A204.1 (cell line): ENCODE data around the gene SH3RF3.

Experiments used
- FAIRE-seq: peaks from 2 replicates; lab custom pipeline; 2012; peaks lifted over from hg19 to GRCh38; lab: Jason Lieb, UNC

The SH3RF3 gene

DNA sequence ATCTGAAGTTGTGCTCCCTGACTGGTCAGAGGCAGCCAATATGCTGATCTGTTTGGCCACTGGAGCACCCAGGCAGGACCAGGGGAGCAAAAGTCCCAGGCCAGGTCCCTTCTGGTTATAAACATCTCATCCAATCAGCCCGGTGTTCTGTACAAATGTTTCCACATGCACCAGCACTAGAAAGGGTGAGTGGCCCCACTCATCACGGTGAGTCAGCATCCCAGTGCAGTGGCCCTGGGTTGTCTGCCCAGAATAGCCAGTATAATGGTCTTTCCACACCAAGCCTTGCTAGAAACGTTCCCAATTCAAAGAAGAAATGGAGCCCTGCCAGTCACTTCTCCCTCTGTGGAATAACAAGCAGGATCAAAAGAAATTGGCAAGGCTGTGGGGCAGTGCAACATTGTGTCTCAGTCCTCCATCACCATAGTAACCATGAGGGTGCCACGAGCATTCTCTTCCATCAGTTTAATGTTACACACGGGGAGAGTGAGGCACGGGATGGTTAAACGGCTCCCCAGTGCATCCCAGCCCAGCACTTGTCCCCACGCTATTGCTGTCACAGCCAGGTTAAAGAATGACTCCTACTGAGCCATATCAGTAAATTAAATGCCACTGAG, 309.9 kb downstream of the SH3RF3 start:
- no peak for FAIRE-seq

DNA sequence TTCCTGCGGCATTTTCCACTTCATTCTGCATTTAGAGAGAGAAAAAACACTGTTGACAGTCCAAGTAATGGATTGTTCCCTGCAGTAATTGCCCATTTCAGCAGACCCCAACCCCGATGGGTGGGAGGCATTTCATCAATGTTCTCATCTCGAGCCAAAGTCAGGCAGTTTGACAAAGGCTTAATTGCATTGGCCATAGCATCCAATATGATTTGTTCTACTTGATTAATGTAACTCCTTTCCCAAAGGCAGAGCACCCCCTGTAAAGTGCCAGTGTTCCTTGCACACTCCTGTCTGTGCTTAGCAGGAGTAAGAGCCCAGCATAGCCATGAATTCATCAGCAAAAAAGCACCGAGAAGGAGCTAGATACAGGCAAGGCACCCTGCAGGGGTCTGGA, 310.4 kb downstream of the SH3RF3 start:
- FAIRE-seq: no peak

DNA sequence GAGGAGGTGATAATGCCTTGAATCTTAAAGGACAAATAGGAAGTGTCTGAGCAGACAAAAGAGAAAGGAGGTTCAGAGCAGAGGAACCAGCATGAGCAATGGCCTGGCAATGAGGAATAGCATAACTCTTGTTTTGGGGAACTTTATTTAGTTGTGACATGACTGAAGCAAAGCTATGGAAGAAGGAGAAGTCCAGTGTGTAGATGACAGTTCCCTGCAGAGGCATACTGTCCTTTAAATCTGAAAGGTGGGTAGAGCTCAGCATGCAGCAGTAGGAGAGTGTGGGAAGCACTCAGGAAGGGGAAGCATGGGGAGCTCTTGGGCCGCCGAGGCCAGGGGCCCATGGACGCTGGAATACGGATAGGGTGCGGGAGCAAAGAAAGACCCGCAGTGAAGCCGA, 311.0 kb downstream of the SH3RF3 start:
- no peak for FAIRE-seq

DNA sequence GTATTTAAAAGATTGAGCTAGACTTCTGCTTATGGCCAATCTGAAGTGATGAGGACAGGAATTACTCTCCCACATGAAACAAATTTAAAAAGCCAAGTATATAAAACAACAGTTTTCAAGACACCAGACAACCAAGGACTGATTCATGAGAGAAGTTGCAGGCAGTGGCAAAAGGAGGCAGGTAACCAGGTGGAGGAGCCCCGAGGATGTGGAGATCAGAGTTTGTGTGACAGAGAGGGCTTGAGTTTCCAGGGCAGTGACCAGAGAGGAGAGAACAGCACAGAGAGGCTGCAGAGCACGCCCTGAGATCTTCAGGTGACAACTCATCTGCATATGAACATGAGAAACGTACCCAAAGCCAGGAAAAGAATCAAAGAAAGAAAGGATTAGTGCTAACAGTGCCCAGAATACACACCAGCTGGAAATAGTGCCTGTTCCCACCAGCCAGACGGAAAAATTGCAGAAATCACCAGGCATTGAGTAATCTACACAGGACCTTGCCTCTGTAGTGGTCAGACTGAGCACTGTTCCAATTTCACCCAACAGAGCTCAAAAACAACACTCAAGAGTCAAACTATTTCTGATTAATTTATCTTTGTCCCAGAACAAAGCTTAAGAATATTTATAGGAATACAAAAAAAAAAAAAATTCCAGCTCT, 311.6 kb downstream of the SH3RF3 start:
- no peak for FAIRE-seq

DNA sequence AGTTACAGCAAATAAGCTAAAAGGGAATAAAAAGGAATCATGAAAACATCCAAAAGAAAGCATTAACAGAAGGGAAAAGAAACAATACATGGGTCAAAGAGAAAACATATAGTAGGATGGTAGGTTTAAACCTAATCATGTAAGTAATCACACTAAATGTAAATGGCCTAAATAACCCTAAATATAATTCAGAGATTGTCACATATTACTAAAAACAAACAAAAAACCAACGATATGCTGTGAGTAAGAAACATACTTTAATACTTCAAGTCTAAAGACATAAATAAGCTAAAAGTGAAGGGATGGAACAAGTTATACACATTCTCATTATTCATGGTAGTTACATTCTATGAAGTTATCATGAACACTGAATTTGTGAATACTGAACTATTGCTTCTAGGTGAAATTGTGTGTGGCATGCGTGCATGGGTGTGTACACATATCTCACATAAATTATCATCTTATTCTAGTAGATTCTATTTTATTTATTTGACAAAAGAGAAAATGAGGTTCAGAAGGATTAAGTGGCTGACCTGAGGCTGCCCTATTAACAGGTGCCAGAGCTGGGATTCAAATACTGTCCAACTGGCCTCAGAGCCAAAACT, 313.8 kb downstream of the SH3RF3 start:
- FAIRE-seq: no peak

DNA sequence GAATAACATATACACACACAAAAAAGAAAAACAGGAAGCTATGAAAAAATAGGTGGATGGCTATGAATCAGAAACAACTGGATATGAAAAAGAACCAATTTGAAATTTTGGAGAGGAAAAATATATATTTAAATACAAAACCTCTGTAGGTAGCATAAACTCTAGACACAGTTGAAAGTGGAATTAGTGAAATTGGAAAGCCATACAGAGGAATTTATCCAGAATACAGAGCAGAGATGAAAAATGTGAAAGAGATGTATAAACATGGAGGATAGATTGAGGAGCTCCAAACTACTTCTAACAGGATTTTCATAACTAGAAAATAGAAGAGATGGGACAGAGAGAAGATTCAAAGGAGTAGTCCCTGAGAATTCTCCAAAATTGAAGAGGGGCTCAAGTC, 315.9 kb downstream of the SH3RF3 start:
- no peak for FAIRE-seq

DNA sequence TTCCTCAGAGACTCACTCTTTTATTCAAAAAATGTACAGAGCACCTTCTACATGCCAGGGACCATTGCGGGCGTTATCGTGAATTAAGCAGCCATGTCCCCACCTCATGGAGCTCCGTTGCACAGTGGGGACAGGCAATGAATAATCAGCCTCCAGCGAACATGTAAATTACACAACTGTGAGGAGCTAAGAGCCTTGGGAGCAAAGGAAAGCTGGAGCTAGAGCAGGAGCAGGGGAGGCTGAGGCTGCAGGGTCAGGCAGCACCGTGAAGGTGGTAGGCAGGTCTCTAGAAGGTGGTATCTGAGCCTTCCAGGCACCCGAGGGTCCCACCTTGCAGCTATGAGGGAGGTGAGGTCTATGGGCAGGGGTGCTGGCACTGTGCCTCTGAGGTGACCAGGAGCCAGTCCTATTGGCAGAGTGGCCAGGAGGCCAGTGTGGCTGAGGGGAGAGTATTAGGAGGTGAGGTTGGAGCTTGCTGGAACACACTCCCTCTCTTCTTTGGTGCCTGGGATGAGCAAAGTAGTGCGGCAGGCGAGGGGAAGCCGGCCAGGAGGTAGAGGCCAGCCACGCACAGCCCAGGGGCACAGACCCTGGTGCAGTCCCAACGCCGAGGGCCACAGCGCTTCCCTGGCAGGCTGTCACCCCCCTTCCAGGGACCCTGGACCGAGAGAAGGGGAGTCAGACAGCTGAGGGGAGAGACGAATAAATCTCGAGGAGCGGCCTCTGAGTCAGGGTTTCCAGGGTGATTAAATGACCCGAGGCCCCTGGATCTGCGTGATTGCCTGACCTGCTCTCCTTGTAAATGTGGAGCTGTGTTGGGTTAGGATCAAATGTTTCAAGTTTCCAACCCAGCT, 317.5 kb downstream of the SH3RF3 start:
- FAIRE-seq: no peak

DNA sequence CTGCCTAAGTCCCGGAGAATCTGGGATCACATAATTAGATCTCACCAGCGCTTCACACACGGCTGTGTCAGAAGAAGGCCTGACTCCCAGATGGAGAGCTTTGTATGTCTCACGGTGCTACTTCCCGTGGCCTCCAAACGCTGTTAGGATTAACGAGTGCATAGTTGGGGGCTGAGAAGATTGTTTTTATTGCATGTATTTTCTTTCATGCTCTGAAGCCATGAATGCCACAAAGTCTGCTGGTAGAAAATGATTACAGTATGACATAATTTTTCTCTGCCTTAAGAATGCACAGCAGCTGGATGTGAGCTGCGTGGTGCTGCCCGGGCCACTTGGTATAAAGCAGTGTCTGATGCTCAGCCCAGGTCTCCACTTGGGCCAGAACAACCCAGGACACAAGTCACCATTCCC, 318.3 kb downstream of the SH3RF3 start:
- FAIRE-seq: no peak

DNA sequence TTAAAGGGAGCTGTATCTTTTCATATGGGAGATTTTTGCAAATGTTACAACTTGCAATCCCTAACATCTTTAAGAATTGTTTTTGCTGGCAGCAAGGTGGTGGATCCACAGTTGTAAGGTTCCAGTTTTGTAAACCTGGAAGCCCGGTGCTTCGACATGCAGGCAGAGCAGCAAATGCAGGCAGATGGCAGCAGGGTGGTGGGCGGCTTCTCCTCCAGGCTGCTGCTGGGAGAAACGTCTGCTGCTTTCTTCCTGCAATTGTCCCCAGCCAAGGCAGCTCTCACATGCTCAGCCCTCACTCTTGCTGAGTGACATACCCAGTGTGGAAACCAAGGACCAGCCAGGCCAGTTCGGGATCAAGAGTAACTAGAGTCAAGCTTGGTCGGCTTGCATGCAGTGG, 318.8 kb downstream of the SH3RF3 start:
- FAIRE-seq: no peak

DNA sequence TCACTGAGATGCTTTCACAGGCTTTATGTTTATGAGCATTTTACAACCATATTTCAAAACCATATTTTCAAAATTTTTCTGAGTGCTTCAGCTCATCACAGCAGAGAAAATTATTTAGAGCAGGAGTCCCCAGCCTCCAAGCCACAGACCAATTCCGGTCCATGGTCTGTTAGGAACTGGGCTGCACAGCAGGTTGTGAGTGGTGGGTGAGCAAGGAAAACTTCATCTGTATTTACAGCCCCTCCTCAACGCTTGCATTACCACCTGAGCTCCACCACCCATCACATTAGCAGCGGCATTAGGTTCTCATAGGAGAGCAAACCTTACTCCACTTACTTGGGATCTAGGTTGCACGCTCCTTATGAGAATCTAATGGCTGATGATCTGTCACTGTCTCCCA, 319.2 kb downstream of the SH3RF3 start:
- FAIRE-seq: no peak

DNA sequence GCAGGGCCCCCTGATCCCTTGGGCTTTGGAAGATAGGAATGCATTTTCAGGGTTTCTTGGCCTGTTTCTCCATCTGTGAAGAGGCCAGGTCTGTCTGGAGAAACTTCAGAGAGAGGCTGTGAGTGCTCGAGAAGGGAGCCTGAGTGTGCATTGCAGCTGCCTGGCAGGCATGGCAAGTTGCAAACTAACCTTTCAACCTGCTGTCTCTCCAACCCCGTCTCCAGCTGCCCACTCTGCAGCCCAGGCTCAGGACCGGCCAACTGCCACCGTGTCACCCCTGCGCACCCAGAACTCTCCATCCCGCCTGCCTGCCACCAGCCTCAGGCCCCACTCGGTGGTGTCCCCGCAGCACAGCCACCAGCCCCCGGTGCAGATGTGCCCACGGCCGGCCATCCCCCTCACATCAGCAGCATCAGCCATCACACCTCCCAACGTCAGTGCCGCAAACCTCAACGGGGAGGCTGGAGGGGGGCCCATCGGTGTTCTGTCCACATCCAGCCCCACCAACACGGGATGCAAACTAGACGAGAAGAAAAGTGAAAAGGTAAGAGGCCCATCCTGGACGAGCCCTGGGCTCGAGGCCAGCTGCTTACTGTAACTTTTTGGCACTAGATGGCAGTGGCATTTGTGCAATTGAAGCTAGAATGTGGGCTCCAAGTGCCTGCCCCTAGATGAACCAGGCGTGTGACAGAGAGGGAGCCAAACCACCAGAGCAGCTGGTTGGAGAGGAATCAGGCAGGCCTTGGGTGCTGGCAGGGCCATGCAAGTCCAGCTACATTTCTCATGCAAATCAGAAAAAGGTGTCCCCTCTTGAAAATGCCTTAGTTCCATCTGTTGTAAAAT, 320.2 kb downstream of the SH3RF3 start:
- no peak for FAIRE-seq

DNA sequence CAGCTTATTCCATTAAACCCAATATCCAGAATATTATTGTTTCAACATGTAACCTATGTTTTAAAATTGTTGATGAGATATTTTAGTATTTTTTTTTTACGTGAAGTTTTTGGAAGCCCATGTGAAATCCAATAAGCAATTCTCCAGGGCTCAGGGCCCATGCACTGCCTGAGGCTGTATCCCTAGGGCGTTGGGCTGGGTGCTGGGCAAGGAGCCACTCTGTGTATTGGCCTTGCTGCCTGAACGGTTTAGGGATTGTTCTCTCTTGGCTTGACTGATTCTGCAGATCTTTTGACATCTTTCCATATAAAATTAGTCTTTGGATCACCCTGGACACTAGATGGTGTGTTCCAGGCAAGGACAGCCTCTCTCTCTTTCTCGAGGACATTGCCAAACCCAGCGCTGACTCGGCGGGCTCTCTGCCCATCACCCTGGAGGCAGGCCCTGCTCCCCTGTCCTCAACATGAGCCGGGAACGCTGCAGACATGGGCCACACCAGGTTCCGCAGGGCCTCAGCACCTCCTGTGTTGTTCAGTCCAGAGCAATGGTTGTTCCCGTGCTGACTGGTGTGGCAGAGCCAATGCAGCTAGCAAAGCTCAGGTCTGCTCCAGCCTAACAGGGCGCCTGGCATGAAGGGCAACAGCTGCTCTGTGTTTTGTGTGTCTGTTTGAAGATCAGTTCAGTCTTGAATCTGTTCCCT, 321.7 kb downstream of the SH3RF3 start:
- no peak for FAIRE-seq

DNA sequence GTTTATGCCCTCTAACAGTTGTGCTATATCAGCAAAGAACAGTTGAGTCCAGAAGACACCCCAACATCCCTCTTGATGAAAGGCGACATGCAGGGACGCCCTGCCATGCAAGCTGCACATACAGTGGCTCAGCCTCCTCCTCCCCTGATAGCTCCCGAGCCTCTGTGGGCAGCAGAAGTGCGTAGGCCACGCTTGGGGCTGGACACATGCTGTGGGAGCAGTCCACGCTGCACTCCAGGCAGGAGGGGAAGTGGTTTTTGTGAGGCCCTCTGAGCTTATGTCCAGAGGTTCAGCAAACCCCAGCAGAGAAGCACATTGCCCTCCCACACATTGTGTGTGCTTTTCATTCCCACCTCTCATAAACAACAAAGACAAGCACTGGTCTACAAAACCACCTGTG, 322.7 kb downstream of the SH3RF3 start:
- FAIRE-seq: no peak

DNA sequence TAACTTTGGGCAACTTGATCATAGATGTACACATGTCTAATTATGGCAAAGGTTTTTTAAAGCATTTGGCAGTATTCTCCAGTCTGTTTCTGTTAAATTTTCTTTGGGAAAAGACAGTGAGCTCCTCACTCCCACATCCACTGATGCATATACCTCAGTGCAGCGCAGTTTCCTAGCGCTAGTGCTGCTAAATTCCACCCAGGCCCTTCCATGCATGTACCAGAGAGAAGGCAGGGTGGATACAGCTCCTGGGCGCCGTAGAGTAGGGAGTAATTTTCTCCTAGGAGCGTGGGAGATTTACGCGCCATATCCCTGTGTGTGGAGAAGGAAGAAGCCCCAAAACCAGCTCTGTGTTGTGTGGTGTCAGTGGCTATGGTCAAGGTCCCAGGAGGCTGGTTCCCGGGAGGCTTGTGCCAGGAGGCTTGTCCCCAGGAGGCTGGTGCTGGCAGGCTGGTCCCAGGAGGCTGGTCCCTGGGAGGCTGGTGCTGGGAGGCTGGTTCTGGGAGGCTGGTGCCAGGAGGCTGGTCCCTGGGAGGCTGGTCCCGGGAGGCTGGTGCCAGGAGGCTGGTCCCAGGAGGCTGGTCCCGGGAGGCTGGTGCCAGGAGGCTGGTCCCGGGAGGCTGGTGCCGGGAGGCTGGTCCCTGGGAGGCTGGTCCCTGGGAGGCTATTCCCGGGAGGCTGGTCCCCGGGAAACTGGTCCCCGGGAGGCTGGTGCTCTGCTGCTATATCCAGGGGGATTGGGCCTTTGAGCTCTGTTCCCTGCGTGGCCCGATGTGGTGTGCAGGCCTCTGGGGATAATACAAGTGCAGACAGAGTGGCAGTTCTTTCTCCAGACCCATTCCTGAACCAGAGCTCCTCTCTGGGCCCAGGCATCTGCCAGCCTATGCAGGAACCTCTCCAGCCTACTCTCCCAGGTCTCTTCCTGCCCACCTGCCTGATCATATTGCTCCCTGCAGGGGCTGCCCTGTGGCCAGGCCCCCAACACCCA, 323.6 kb downstream of the SH3RF3 start:
- FAIRE-seq: no peak

DNA sequence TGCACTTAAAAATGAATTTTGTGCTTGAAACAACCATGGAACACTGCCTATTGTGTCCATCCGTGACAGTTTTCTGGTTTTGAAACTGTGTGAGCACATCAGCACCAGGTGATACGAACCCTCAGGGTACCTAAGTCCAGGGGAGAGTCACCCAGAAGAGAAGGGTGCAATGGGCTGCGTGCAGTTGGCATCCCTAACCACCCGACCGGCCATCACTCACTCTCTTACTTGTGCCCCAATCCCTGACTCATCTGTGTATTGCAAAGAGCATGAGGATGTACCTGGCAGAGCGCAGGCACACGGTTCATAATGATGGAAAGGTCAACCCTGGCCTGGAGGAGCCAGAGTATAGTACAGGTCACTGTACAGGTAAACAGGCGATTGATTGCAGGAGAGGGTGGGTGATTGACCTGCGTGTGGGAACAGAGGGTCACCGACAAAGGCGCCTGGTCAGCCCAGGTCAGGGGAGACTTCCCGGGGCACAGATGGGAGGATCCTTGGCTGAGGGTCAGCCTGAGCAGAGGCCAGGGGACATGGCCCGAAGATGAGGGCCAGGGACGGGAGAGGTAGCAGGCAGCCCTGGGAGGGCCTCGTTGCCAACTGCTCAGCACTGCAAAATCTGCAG, 324.5 kb downstream of the SH3RF3 start:
- FAIRE-seq: no peak

DNA sequence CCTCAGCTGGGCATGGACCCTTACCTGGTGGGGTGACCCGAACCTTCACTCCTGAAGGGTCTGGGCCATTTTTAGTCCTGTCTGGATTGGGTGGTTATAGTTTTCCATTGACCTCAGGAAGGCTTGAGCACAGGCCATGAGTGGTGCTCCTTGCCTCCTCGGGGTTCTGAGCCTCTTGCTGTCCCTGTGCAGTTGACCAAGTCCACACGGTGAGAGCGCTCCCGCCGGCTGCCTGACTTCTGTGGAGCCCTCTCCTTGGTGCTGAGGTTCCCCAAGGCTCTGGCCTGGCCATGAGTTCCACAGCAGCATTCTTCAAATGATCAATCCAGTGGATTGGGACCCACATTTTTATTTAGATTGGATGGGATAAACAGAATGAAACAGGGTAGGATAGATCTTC, 325.3 kb downstream of the SH3RF3 start:
- no peak for FAIRE-seq

DNA sequence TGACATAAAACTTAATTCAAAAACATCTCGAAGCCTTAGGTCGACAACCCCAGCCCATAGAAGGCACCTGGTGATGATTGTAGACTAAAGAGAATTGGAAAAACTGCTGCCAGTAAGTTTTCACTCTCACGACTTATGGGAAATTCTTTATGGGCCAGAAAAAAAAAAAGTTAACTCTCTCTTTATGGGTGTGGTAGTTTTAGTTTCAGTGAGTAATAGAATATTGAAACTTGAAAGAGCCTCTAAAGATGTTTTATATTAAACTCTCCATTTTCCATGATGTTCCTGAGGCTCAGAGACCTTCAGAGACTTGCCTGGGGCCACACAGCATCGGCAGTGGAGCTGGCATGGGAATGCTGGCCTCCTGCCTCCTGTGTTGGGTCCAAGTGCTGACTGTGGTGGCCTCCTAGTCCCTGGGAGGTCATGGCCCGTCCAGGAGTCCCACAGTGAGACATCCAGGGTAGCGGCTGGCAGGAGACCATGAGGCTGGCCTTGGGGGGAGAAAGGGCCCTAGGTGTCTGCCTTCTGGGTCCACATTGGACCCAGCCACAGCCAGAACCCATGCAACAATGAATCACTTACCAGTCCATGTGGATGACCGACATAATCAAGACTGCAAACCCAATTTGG, 325.9 kb downstream of the SH3RF3 start:
- no peak for FAIRE-seq

DNA sequence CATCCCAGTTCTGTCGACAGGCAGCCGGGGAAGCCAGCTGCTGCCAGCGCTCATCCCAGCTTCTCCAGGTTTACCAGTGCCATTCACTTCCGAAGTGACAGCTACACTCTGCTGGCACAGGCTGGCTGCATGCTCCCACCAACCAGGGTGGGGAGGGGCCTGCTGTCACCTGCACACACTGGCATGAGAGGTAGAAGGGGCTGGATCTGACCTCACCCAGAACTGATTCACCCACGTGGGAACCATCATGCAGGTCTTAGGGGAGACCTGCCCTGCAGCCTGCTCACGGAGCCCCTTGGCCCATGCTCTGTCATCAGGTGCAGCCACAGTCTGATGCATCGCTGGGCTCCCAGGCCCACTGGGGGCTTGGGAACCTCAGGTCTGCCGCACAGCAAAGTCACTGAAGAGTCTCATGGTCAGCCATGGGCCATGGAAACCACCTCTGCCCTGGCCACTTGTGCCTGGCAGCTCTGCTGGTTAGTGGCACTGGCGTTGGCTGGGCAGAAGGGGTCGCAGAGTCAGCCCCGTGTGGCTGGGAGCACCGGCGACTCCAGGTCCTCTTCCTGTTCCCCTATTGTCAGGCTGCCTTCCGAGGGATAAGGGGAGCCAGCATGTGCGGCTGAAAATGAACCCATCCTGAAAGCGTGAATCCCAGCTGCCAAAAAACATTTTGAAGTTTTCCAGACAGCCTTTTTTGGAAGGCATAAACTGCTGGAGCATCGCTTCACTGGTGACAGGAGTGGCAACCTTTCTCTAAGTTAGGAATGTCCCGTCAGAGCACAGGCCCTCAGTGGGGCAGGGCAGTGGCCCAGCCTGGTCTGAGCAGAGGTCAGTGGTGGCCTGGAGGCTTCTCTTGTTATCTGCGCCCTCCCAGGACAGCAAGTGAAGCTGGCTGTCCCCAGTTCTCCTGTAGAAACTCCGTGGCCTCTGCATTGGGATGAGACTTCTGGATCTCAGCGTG, 327.0 kb downstream of the SH3RF3 start:
- FAIRE-seq: no peak
